ENCODE measurements around the gene PCP4L1. TPM values are rescaled to one million over a fixed set of nuclear protein-coding genes. Genes with fewer than 3 reads are reported as not detected.

Gene PCP4L1
- total and polyA plus RNA-seq, 12 donors: 0.11 to 0.39 (median 0.27) TPM; not detected in 6

GRCh38 chr1:161324020-161324419, 65.5 kb downstream of the PCP4L1 start:
- DNase-seq: no peak
- H3K9me3 ChIP-seq (replicated peaks in 1 of 3): no peaks in the 10 kb centered on the region
- no peak overlapping the region for H3K27ac ChIP-seq
- no peak for TF ChIP-seq CTCF (IDR thresholded peaks at IDR 0.05)
- TF ChIP-seq POLR2A (IDR thresholded peaks at IDR 0.05): no peak
- no peaks in the 10 kb centered on the region for H3K27me3 ChIP-seq
- intact Hi-C loops (cut with DNase I): no loop called here
- H3K36me3 ChIP-seq (replicated peaks in 1 of 2): peaks cover 0 to 43% of the 10 kb centered on the region in 2 donors
- peaks cover 0 to 3% of the 10 kb centered on the region in 2 donors for H3K4me1 ChIP-seq (replicated peaks in 1 of 2)
- 86 to 89% (median 87%) methylated on average over 4 of the region's 4 CpGs for WGBS, 4 donors
- H3K4me3 ChIP-seq: no peak overlapping the region

GRCh38 chr1:161330346-161330745, 71.8 kb downstream of the PCP4L1 start:
- H3K27me3 ChIP-seq: no peaks in the 10 kb centered on the region
- H3K4me3 ChIP-seq: no peak overlapping the region
- peak in 1 of 7 donors; percentile 19 for DNase-seq
- H3K4me1 ChIP-seq (replicated peaks in 1 of 2): peaks cover 0 to 3% of the 10 kb centered on the region in 2 donors
- intact Hi-C loops (cut with DNase I): no loop called here
- H3K36me3 ChIP-seq (replicated peaks in 1 of 2): peaks cover 0 to 87% of the 10 kb centered on the region in 2 donors
- no peak for TF ChIP-seq POLR2A (IDR thresholded peaks at IDR 0.05)
- no peak for TF ChIP-seq CTCF (IDR thresholded peaks at IDR 0.05)
- H3K9me3 ChIP-seq (replicated peaks in 1 of 3): no peaks in the 10 kb centered on the region
- WGBS, 4 donors: 55 to 81% (median 76%) methylated on average over 4 of the region's 4 CpGs
- no peak overlapping the region for H3K27ac ChIP-seq

GRCh38 chr1:161333166-161333565, 74.6 kb downstream of the PCP4L1 start:
- peaks cover 0 to 91% of the 10 kb centered on the region in 2 donors for H3K36me3 ChIP-seq (replicated peaks in 1 of 2)
- no peak overlapping the region for H3K4me3 ChIP-seq
- H3K27me3 ChIP-seq: no peaks in the 10 kb centered on the region

More at GRCh38 chr1:161333166-161333565, 74.6 kb downstream of the PCP4L1 start:
- peaks cover 0 to 10% of the 10 kb centered on the region in 2 donors for H3K4me1 ChIP-seq (replicated peaks in 1 of 2)
- 92 to 96% (median 95%) methylated on average over 9 of the region's 9 CpGs for WGBS, 4 donors
- TF ChIP-seq POLR2A (IDR thresholded peaks at IDR 0.05) (no peak), CTCF (IDR thresholded peaks at IDR 0.05) (no peak)
- DNase-seq: no peak
- H3K27ac ChIP-seq: no peak overlapping the region
- no peaks in the 10 kb centered on the region for H3K9me3 ChIP-seq (replicated peaks in 1 of 3)
- intact Hi-C loops (cut with DNase I): no loop called here

Small RNA genes within 50 kb of the gene (microRNA-seq; reads per million reads assigned to microRNA genes)
- gene MIR5187: 0 to 2.3 (median 1.1) reads per million in 3 donors

Other genes with a start within 250 kb of the PCP4L1 start
- 10 to 100 TPM; 32.1 to 99.1 (median 60.6) TPM for gene F11R, start 237.6 kb upstream of the PCP4L1 start, total RNA-seq
- gene F11R, start 237.6 kb upstream of the PCP4L1 start, polyA plus RNA-seq: 10 to 100 TPM; 19.3 to 83.0 (median 22.9) TPM
- 100 to 1,000 TPM in 3 of 9 donors, 10 to 100 TPM in 6; 46.3 to 280 (median 86.7) TPM for gene TSTD1, start 219.8 kb upstream of the PCP4L1 start, total RNA-seq
- 100 to 1,000 TPM in 2 of 3 donors, 10 to 100 TPM in 1; 57.8 to 153 (median 109) TPM for gene TSTD1, start 219.8 kb upstream of the PCP4L1 start, polyA plus RNA-seq
- 10 to 100 TPM; 41.3 to 82.9 (median 63.7) TPM for gene USF1, start 212.8 kb upstream of the PCP4L1 start, total RNA-seq
- gene USF1, start 212.8 kb upstream of the PCP4L1 start, polyA plus RNA-seq: 100 to 1,000 TPM in 2 of 3 donors, 10 to 100 TPM in 1; 48.0 to 153 (median 144) TPM
- gene ARHGAP30, start 188.9 kb upstream of the PCP4L1 start, total RNA-seq: 10 to 100 TPM in 5 of 9 donors, 1 to 10 TPM in 3, under 1 TPM in 1; 0.89 to 15.7 (median 10.1) TPM
- 10 to 100 TPM in 1 of 3 donors, 1 to 10 TPM in 2; 3.7 to 17.5 (median 4.5) TPM for gene ARHGAP30, start 188.9 kb upstream of the PCP4L1 start, polyA plus RNA-seq
- under 1 TPM in 1 of 9 donors, not detected in 8; 0.06 TPM for gene NECTIN4, start 169.2 kb upstream of the PCP4L1 start, total RNA-seq
- gene NECTIN4, start 169.2 kb upstream of the PCP4L1 start, polyA plus RNA-seq: under 1 TPM in 1 of 3 donors, not detected in 2; 0.10 TPM
- gene KLHDC9, start 160.4 kb upstream of the PCP4L1 start, total RNA-seq: 10 to 100 TPM in 7 of 9 donors, 1 to 10 TPM in 2; 5.2 to 28.1 (median 19.4) TPM
- gene KLHDC9, start 160.4 kb upstream of the PCP4L1 start, polyA plus RNA-seq: 10 to 100 TPM in 2 of 3 donors, 1 to 10 TPM in 1; 5.5 to 25.4 (median 24.4) TPM
- 100 to 1,000 TPM in 1 of 9 donors, 10 to 100 TPM in 8; 33.6 to 103 (median 52.4) TPM for gene PFDN2, start 140.7 kb upstream of the PCP4L1 start, total RNA-seq
- gene PFDN2, start 140.7 kb upstream of the PCP4L1 start, polyA plus RNA-seq: 100 to 1,000 TPM in 2 of 3 donors, 10 to 100 TPM in 1; 85.9 to 452 (median 363) TPM
- gene NIT1, start 140.6 kb upstream of the PCP4L1 start, total RNA-seq: 100 to 1,000 TPM in 6 of 9 donors, 10 to 100 TPM in 3; 77.1 to 122 (median 106) TPM
- 100 to 1,000 TPM in 1 of 3 donors, 10 to 100 TPM in 2; 72.2 to 147 (median 88.6) TPM for gene NIT1, start 140.6 kb upstream of the PCP4L1 start, polyA plus RNA-seq
- gene DEDD, start 126.1 kb upstream of the PCP4L1 start, total RNA-seq: 10 to 100 TPM; 22.0 to 38.2 (median 31.5) TPM
- 10 to 100 TPM; 30.9 to 35.0 (median 33.1) TPM for gene DEDD, start 126.1 kb upstream of the PCP4L1 start, polyA plus RNA-seq
- gene UFC1, start 104.8 kb upstream of the PCP4L1 start, total RNA-seq: 100 to 1,000 TPM in 6 of 9 donors, 10 to 100 TPM in 3; 59.0 to 127 (median 106) TPM
- gene UFC1, start 104.8 kb upstream of the PCP4L1 start, polyA plus RNA-seq: 100 to 1,000 TPM; 121 to 166 (median 126) TPM
- gene USP21, start 99.2 kb upstream of the PCP4L1 start, total RNA-seq: 10 to 100 TPM; 12.0 to 44.0 (median 27.5) TPM
- 10 to 100 TPM; 19.3 to 44.9 (median 41.5) TPM for gene USP21, start 99.2 kb upstream of the PCP4L1 start, polyA plus RNA-seq
- gene PPOX, start 92.3 kb upstream of the PCP4L1 start, total RNA-seq: 10 to 100 TPM; 19.4 to 56.2 (median 36.1) TPM
- 100 to 1,000 TPM in 2 of 3 donors, 10 to 100 TPM in 1; 13.2 to 268 (median 150) TPM for gene PPOX, start 92.3 kb upstream of the PCP4L1 start, polyA plus RNA-seq
- 10 to 100 TPM; 25.8 to 38.8 (median 30.0) TPM for gene B4GALT3, start 81.2 kb upstream of the PCP4L1 start, total RNA-seq
- gene B4GALT3, start 81.2 kb upstream of the PCP4L1 start, polyA plus RNA-seq: 10 to 100 TPM; 21.9 to 35.9 (median 26.6) TPM
- 10 to 100 TPM in 6 of 9 donors, 1 to 10 TPM in 2, under 1 TPM in 1; 0.67 to 29.2 (median 10.3) TPM for gene ADAMTS4, start 59.7 kb upstream of the PCP4L1 start, total RNA-seq
- gene ADAMTS4, start 59.7 kb upstream of the PCP4L1 start, polyA plus RNA-seq: 10 to 100 TPM in 1 of 3 donors, 1 to 10 TPM in 2; 1.7 to 16.1 (median 9.3) TPM
- 100 to 1,000 TPM; 133 to 305 (median 191) TPM for gene NDUFS2, start 56.4 kb upstream of the PCP4L1 start, total RNA-seq
- 100 to 1,000 TPM in 1 of 3 donors, 10 to 100 TPM in 2; 78.3 to 175 (median 99.2) TPM for gene NDUFS2, start 56.4 kb upstream of the PCP4L1 start, polyA plus RNA-seq
- gene FCER1G, start 43.5 kb upstream of the PCP4L1 start, total RNA-seq: 100 to 1,000 TPM in 4 of 9 donors, 10 to 100 TPM in 4, 1 to 10 TPM in 1; 5.5 to 239 (median 79.4) TPM
- 100 to 1,000 TPM; 127 to 232 (median 180) TPM for gene FCER1G, start 43.5 kb upstream of the PCP4L1 start, polyA plus RNA-seq
- gene APOA2, start 35.1 kb upstream of the PCP4L1 start, total RNA-seq: 1 to 10 TPM in 2 of 9 donors, under 1 TPM in 2, not detected in 5; 0.55 to 2.0 (median 1.0) TPM
- gene APOA2, start 35.1 kb upstream of the PCP4L1 start, polyA plus RNA-seq: 1 to 10 TPM in 1 of 3 donors, not detected in 2; 4.1 TPM
- gene TOMM40L, start 32.7 kb upstream of the PCP4L1 start, total RNA-seq: 10 to 100 TPM in 6 of 9 donors, 1 to 10 TPM in 3; 7.0 to 18.4 (median 12.1) TPM
- 10 to 100 TPM in 2 of 3 donors, 1 to 10 TPM in 1; 7.2 to 13.2 (median 10.1) TPM for gene TOMM40L, start 32.7 kb upstream of the PCP4L1 start, polyA plus RNA-seq
- gene NR1I3, start 20.5 kb upstream of the PCP4L1 start, total RNA-seq: under 1 TPM in 1 of 9 donors, not detected in 8; 0.50 TPM
- under 1 TPM in 1 of 3 donors, not detected in 2; 0.16 TPM for gene NR1I3, start 20.5 kb upstream of the PCP4L1 start, polyA plus RNA-seq
- gene MPZ, start 51.2 kb downstream of the PCP4L1 start, total RNA-seq: 10 to 100 TPM in 1 of 9 donors, 1 to 10 TPM in 6, under 1 TPM in 2; 0.66 to 10.3 (median 3.1) TPM
- gene MPZ, start 51.2 kb downstream of the PCP4L1 start, polyA plus RNA-seq: 1 to 10 TPM; 4.1 to 9.5 (median 7.9) TPM
- gene SDHC, start 55.6 kb downstream of the PCP4L1 start, total RNA-seq: 100 to 1,000 TPM in 7 of 9 donors, 10 to 100 TPM in 2; 45.0 to 434 (median 293) TPM
- gene SDHC, start 55.6 kb downstream of the PCP4L1 start, polyA plus RNA-seq: 100 to 1,000 TPM in 1 of 3 donors, 10 to 100 TPM in 2; 57.8 to 404 (median 63.6) TPM
- gene CFAP126, start 109.1 kb downstream of the PCP4L1 start, total RNA-seq: under 1 TPM in 1 of 9 donors, not detected in 8; 0.28 TPM
- gene CFAP126, start 109.1 kb downstream of the PCP4L1 start, polyA plus RNA-seq: under 1 TPM in 1 of 3 donors, not detected in 2; 0.29 TPM
- gene FCGR2A, start 246.7 kb downstream of the PCP4L1 start, total RNA-seq: 100 to 1,000 TPM in 5 of 9 donors, 10 to 100 TPM in 3, 1 to 10 TPM in 1; 6.5 to 120 (median 109) TPM
- 10 to 100 TPM; 21.2 to 72.5 (median 23.7) TPM for gene FCGR2A, start 246.7 kb downstream of the PCP4L1 start, polyA plus RNA-seq

Data from adrenal gland (tissue), 12 donors.